ENCODE results near the gene NDUFA5.

Gene NDUFA5

DNA sequence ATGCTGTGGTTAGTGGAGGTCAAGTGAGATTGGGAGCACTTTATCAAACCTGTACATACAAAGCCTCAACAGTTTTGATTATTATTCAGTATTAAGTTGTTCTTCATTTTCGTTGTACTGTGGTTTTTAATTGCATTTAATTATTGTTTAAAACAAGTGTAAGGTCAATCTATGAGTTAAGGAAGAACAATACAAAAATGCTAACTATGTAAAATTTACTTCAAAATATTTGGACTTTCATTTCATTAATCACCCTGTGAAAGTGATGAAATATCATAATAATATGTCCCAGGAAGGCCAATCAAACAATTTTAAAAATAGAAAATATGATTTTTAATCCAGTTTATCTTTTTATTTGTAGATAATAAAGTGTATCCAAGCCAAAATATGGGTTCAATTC lies 13.6 kb upstream of the NDUFA5 start:
- Histone ChIP-seq H3K4me1 (ENCODE audit: control insufficient read depth in 1 of 2, insufficient read depth in 1 of 2, low read depth in 1 of 2, low read length in 1 of 2) (peaks cover 0 to 5% of the 10 kb centered on the region in 2 experiments), H3K27me3 (no peaks in the 10 kb centered on the region), H3K27ac (no peak overlapping the region), H3K36me3 (no peaks in the 10 kb centered on the region), H3K4me3 (ENCODE audit: low read depth in 1 of 2, low read length in 1 of 2) (no peak overlapping the region), H3K9me3 (no peaks in the 10 kb centered on the region)
- TF ChIP-seq, protein P1, sequence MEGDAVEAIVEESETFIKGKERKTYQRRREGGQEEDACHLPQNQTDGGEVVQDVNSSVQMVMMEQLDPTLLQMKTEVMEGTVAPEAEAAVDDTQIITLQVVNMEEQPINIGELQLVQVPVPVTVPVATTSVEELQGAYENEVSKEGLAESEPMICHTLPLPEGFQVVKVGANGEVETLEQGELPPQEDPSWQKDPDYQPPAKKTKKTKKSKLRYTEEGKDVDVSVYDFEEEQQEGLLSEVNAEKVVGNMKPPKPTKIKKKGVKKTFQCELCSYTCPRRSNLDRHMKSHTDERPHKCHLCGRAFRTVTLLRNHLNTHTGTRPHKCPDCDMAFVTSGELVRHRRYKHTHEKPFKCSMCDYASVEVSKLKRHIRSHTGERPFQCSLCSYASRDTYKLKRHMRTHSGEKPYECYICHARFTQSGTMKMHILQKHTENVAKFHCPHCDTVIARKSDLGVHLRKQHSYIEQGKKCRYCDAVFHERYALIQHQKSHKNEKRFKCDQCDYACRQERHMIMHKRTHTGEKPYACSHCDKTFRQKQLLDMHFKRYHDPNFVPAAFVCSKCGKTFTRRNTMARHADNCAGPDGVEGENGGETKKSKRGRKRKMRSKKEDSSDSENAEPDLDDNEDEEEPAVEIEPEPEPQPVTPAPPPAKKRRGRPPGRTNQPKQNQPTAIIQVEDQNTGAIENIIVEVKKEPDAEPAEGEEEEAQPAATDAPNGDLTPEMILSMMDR (IDR thresholded peaks at IDR 0.05) = no peak

DNA sequence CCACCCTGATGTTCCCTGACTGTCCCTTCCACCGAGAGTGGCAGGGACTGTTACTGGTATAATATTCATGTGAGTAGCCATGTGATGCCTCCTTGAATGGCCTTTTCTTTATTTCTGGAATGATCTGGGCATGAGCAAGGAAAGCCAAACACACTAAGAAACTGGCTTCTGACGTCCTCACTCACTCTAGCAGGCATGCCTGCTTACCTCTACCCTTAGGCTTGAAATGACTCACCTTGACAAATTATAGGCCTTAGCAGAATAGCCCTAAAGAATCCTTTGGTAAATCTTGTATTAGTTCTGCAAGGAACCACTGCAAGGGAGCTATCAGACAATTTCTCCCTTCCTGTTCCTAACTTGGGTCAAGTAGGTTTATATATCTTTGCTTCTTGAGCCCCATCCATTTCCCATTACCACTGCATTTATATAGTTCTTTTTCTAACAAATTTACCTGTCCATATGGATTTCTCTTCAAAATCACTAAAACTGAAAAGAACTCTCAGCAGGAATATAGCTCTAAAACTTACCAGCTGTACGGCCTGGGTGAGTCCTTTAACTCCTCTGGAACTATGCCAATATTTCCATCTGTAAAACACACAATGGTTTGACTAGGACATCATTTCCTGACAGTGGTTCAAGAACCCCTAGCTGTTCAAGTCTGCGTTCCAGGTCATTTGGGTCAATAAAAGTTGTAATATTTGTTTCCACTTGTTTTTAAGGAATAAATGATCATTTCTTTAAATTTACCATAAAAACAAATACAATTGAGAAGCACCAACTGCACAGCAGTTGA lies 13.0 kb upstream of the NDUFA5 start:
- Histone ChIP-seq H3K4me3 (ENCODE audit: low read depth in 1 of 2, low read length in 1 of 2) (no peak overlapping the region), H3K27ac (no peak overlapping the region), H3K27me3 (no peaks in the 10 kb centered on the region), H3K4me1 (ENCODE audit: control insufficient read depth in 1 of 2, insufficient read depth in 1 of 2, low read depth in 1 of 2, low read length in 1 of 2) (peaks cover 0 to 5% of the 10 kb centered on the region in 2 experiments), H3K36me3 (no peaks in the 10 kb centered on the region), H3K9me3 (no peaks in the 10 kb centered on the region)
- TF ChIP-seq, protein P1 (IDR thresholded peaks at IDR 0.05) = no peak

DNA sequence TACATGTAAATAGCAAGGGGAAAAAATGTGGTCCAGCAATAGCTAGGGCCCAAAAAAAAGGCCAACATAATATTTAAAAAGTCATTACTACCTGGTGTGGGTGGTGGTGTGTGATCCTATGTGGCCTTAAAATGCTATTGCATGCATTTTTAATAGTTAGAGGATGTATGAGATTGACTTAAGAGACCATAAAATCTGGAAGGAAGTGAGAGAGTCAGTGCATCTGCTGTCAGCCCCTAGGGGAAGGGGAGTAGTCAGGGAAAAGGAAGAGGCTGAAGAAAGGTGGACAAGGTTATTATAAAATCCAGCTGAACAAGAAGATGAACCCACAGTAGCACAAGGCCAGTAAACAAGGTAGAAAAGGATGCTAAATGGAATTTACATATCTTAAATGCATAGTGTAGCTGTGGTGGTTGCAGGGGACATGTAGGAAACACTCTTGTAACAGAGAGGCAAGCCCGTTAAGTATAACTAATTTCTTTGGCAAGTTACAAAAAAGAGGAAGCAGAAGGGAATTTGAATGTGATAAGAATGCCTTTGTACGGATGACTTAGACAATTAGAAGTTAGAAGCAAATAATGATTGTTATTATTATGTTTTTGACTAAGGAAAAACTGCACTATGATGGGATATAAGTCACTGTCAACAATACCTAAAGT lies 11.9 kb upstream of the NDUFA5 start:
- no peaks in the 10 kb centered on the region for H3K9me3 ChIP-seq
- no peaks in the 10 kb centered on the region for H3K36me3 ChIP-seq
- no peak overlapping the region for H3K27ac ChIP-seq
- TF ChIP-seq, protein P1 (IDR thresholded peaks at IDR 0.05) = no peak
- peaks cover 0 to 4% of the 10 kb centered on the region in 2 experiments for H3K4me1 ChIP-seq (ENCODE audit: control insufficient read depth in 1 of 2, insufficient read depth in 1 of 2, low read depth in 1 of 2, low read length in 1 of 2)
- no peaks in the 10 kb centered on the region for H3K27me3 ChIP-seq
- H3K4me3 ChIP-seq (ENCODE audit: low read depth in 1 of 2, low read length in 1 of 2) = no peak overlapping the region

DNA sequence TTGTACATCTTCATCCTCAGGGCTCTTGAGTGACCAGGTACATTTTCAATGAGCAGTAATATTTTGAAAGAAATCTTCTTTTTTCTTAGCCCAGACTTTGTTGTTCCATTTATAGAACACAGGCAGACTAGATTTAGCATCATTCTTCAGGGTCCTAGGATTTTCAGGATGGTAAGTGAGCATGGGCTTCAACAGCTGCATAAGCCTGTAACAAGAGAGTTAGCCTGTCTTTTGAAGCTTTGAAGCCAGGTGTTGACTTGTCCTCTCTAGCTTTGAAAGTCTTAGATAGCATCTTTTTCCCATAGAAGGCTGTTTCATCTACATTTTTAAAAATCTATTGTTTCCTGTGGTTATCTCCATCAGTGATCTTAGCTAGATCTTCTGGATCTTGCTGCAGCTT lies 4.5 kb upstream of the NDUFA5 start:
- TF ChIP-seq, protein P1 (IDR thresholded peaks at IDR 0.05) = no peak
- Histone ChIP-seq H3K4me1 (ENCODE audit: control insufficient read depth in 1 of 2, insufficient read depth in 1 of 2, low read depth in 1 of 2, low read length in 1 of 2) (peaks cover 1 to 9% of the 10 kb centered on the region in 2 experiments), H3K27me3 (peaks cover 30% of the 10 kb centered on the region)

DNA sequence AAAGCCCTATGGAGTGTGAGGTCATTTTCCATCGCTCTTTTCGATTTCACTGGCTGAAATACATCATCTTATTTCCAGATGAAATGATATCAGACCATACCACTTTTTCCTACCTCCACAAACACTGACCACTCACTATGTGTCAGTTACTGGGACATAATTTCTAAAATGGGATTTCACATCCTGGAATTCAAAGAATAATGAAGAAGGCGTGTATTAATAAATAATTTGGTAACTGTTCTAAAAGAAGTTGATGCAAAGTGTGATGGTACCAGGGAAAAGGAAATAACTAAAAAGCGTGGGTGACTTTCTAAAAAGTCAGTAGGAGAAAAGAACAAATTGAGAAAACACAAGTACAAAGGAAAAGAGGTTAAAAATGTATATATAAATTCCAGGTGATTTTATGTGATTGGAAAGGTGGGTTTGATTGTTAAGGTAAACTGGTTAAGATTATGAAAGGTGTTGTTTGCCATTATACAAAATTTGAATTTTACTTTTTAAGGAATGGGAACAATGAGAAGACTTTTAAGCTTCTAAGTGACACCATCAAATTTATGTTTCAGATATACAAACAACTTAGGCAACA lies 764 bp upstream of the NDUFA5 start:
- Histone ChIP-seq H3K36me3 (peaks cover 3% of the 10 kb centered on the region), H3K9me3 (no peaks in the 10 kb centered on the region), H3K4me3 (ENCODE audit: low read depth in 1 of 2, low read length in 1 of 2) (peak overlapping the region; percentile 64 to 74), H3K4me1 (ENCODE audit: control insufficient read depth in 1 of 2, insufficient read depth in 1 of 2, low read depth in 1 of 2, low read length in 1 of 2) (peaks cover 5 to 13% of the 10 kb centered on the region in 2 experiments), H3K27me3 (peaks cover 30% of the 10 kb centered on the region), H3K27ac (peak overlapping the region; percentile 70)
- TF ChIP-seq, protein P1 (IDR thresholded peaks at IDR 0.05) = no peak

More for the DNA sequence above, 4.5 kb upstream of the NDUFA5 start:
- no peak overlapping the region for H3K4me3 ChIP-seq (ENCODE audit: low read depth in 1 of 2, low read length in 1 of 2)
- H3K9me3 ChIP-seq = no peaks in the 10 kb centered on the region
- no peak overlapping the region for H3K27ac ChIP-seq
- no peaks in the 10 kb centered on the region for H3K36me3 ChIP-seq

Measured in neutrophil (primary cell).